GM19099 (cell line): ENCODE data around the gene MPRIP.

Source experiments
- POLR2A ChIP-seq: IDR thresholded peaks from 3 replicates; pipeline ENCODE4 v1.6.1; 2011; ENCODE audit warnings: low read depth; ENCODE audit not compliant: insufficient read length; ENCODE audit errors: extremely low read depth

MPRIP gene

DNA sequence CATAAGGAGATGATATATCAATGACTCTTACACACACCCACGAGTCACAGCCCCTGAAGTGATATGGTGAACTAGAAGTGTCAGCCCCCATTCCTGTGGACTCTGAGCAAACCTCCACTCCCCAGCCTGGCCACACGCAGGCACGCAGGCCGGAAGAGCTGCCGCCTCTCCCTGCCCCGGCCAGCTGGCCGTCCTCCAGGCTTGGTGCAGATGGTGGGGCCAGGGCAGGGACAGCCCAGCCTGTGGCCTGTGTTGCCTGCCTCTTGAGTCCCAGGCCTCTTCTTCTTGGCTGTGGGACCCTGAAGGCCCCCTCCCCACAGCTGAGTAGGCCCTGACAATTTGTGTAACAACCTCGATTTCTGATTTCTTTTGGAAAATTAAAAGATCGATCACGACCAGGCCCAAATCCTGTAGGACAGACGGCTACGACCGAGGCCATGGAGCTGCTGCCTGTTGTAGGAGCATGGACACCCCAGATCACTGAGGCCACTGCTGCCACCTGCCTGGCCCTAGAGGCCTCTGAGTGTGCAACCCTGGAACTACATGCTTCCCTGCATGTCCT lies 10.0 kb upstream of the MPRIP start:
- TF ChIP-seq POLR2A: no peak

DNA sequence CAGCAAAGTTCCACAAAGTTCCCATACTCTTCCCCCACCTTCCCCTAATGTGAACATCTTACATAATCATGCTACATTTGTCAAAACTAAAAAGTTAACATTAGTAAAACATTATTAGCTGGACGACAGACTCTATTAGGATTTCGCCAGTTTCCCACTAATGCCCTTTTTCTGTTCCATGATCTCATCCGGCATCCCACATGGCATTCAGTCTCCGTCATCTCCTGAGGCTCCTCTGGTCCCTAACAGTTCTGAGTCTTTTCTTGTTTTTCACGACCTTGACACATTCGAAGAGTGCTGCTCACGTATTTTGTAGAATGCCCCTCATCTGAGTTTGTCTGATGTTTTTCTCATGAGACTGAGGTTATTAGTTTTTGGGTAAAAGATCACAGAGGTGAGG lies 8.8 kb upstream of the MPRIP start:
- no peak for TF ChIP-seq POLR2A

DNA sequence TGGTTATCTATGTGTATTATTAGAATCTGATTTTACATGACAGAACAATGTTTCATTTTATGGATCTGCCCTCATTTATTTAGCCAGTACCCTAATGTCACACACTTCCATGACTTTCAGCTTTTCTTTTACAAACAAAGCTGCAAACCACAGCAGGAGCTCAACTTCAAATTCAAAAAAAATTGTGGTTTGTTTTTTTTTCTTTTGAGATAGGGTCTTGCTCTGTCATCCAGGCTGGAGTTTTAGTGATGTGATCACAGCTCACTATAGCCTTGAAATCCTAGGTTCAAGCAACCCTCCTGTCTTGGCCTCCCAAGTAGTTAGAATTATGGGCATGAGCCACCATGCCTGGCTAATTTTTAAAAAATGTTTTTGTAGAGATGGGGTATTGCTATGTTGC lies 8.2 kb upstream of the MPRIP start:
- TF ChIP-seq POLR2A: no peak

DNA sequence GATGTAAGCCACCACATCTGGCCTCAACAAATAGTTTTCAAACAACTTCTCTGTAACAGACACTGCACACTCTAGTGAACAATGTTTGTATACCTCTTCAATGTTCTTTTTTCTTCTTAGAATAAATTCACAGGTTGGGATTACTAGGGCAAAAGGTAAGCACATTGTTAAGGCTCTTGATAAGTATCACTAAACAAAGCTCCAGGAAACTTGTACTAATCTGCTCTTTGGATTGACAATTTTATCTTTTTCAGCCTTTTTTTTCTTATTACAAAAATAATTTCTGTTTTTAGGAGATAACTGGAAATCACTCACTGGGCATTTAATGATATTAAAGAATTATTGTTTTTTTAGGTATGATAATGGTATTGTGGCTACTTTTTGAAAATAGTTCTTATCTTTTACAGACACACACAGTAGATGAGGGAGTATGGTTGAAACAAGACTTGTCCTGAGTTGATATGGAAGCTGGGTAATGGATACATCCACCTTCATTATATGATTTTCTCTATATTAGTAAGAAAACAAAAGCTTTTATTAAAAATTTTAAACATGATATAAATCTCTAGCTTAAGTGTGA lies 7.7 kb upstream of the MPRIP start:
- TF ChIP-seq POLR2A: no peak

DNA sequence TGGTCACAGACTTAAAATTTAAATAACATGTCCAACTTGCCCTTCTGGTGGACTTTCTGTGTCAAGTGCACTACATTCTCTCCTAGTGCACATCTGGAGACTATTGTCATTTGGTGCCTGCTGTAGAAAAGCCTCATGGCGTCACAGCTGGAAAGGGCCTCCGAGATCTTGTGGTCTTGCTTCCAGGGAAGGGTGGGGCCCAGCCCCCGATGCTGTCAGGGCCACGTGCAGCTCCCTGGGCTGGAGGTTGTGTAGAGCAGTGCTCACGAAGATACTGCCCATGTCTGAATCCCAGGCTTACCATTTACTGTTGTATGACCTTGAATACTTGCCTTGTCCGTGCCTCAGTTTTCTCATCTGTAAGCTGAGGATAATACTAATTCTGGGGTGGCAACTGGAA lies 6.8 kb upstream of the MPRIP start:
- TF ChIP-seq POLR2A: no peak

DNA sequence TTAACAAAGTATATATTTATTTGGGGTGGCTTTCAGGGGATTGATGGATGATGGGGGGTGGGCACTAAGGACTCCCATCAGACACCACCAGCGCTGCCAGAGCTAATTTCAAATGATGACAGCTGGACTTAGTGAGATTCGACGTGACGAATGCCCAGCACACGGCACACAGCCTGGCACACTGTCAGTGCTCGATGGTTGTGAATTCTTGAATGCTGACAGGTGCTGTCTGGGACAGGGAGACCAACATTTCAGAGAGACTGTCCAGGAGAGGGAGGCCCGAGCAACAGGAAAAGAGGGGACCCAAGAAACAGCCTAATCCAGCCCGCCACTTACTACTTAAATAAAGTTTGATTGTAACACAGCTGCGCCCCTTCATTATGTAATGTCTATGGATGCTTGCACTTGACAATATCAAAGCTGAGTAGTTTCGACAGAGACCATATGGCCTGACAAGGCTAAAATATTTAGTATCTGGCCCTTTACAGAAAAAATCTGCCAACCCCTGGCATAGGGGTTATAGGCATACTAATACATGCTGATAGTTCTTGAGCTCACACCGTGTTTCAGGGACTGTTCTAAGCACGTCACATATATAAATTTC lies 6.2 kb upstream of the MPRIP start:
- no peak for TF ChIP-seq POLR2A

DNA sequence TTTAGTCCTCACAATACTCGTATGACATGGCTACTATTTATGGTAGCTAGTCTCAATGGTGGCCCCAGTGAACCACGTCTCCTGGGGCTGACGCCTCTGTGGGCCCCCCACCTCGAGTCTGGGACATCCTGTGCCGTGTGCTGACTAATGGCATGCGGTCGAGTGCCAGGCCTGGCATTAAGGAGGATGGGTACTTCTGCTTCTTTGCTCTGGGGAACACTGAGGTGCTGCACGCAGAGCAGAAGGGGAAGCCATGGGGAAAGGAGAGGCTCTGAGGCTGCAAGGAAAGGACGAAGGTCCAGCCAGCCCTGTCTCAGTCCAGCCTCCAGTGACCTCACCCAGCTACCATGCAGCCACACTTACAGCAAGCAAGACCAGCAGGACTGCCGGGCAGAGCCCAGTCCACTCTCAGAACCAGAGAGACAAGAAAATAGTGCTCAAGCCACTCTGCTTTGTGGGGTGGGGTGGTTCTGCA lies 5.7 kb upstream of the MPRIP start:
- TF ChIP-seq POLR2A: no peak

DNA sequence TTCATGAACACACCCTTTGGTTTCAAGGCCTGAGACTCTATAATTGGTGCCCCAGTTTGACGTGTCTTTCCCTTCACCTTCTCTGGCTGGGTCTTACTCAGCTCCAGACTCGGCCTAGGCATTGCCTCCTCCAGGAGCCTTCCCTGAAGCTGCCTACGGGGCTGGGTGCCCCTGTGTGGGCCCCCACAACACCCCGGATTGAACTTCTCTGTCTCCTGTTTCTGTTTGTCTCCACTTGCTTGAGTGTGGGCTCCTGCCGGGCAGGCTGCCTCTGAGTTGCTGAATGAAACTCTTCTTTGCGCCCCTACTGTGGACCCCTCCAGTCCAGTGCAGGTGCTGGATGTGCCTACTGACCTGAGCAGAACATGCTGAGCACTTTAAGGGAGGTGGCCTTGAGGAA lies 2.3 kb upstream of the MPRIP start:
- no peak for TF ChIP-seq POLR2A

DNA sequence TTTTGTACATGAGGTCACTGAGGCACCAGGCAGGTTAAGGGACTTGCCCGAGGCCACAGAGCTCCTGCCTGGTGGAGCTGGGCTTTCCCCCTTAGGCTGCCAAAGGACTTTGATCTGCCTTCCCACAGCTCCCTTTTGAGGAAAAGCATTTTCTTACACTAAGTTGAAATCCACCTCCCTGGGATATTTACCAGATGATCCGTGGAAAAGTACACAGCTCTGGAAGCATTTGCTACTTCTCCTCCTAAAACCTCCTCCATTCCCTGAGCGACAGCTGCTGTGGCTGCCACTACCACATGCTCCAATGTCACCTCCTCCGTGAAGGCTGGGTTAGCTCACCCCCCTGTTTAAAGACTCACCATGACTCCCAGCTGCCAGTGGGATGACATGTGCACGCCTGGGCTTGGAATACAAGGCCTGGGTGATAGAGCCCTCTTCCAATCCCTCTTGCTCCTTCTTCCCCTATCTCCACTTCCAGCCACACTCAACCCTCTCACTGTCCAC lies 1.2 kb upstream of the MPRIP start:
- no peak for TF ChIP-seq POLR2A

DNA sequence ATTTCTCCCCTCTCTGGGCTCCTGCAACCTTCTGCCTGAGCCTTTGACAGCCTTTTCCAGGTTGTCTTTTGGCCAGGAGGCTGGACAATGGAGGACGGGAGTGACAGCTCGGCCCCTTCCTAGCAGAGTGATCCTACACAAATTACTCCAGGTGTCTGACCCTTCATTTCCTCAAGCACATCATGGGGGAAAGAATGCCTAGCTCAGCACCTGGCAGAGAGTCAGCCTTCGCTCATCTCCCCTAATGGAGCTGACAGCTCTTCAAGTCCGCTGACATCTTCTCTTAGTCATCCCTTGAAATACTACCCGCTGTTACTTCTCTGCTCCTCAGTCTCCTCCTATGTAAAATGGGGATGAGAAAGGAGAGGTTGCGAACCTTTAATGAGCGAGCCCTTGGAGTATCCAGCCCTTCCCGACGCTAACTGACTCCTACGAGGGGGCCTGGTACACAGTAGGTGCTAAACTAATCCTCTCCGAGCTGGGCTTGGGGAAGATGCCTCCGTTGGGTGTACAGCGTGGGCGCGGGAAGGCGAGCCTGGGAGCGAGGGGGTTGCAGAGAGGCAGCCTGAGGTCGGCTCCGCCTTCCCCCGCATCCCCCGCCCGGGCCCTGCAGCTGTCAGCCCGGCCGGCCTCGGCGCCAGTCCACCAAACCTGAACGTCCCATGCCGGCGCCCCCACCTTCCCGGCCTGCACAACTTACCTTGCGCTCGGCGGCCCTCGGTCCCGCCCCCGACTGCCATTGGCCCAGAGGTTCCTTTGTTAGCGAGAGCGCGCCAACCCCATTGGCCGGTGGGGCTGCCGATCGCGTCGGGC lies 480 bp upstream of the MPRIP start:
- TF ChIP-seq POLR2A: peak; percentile 2

DNA sequence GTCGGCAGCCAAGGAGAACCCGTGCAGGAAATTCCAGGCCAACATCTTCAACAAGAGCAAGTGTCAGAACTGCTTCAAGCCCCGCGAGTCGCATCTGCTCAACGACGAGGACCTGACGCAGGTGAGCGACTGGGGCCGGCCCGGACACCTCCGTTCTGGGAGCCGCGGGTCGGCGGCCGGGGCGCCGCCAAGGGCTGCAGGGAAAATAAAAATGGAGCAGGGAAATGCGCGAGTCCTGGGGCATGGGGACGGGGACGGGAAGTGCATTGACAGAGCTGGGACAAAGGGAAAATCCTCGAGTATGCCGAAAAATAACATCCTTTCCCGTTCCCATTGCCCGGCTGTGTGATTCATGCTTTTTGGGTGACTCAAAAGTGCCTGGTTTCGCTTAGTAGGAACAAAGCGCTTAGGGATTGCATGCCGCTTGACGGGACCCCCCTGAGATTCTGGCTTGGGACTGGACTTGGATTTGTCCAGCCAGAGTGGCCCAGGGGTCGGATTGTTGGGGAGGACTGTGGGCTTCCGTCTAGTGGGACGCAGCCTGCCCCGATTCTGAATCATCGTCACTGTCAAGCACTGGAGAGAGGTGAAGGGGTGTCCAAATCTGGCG lies 699 bp downstream of the MPRIP start:
- TF ChIP-seq POLR2A: no peak

DNA sequence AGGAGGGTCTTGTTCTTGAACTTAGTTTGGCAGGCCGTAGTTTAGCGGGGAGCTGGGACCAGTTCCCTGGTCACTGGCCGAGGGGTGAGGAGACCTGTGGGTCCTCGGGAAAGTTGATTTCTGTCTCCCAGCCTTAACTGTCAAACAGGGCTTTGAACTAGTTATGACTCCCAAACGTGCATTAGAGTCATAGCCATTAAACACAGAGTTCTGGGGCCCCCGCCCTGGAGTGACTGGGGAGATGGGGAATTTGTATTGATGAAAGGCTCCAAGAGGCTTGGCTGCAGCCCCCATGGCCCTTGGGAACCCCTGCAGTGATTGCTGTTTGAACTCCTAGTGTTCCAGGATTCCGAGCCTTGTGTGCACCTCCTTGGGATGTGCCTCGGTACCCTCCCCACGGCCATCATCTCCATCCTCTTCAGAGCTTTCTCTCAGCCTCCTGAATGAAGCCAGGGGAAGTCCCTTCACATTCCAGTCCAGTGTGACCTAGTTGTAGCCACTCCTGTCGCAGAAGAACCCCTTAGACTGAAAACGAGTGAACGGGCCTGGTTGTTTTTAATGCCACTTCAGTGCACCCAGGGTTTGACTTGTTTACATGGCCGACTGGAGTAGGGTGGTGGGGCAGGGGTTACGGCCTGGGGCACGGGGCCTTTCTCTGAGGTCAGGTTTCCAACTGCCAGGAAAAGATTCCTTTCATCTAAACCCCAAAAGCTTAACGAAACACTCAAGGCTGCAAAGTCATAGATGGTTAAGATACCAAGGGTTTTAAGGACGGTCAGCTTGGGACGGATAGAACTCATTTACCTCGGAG lies 1.4 kb downstream of the MPRIP start:
- TF ChIP-seq POLR2A: no peak

DNA sequence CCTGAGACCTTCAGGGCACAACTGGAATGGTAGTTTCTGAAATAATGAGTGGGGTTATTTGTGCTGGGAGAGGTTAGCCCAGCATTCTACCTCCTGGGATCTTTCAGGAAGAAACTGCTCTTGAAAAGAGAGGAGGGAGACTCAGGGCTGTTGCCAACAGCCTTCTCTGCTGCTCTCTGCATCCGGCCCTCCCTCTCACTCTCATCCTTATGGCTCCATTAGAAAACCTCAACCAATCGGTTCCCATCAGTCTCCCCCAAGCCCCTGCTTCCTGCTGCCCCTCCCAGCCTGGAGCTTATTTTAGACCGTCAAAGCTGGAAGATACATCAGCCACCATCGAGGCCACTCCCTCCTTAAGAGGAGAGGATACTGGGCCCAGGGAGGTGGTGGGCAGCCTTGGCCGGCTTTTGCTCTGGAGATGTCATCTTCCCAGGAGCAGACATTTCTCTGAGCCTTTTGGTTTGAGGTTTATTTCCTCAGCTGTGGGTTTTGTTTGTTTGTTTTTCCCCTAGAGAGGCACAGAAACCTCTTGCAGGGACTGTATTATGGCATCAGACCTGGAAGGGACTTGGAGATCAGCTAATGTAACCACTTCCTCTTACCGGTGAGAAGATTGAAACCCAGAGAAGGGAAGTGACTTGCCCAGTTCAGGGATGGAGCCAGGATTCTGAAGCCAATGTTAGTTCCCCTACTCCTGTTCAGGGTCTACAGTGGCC lies 2.7 kb downstream of the MPRIP start:
- no peak for TF ChIP-seq POLR2A

DNA sequence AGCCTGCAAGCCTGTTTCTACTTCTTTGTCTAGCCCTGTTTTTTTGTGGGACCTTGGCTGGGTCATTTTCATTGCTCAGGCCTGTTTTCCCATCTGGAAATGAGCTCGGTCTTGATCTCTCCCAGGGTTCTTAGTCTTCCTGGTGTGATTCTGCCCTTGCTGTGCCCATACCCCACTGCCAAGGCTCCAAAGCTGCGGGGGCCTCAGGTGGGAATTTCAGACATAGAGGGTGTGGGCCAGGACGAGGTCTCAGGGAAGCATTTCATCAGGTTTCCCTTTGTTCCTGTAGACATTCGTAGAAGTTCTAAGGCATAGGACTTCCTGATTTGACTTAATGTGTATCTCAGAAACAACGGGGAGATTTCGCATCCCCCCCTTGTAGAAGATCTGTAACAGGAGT lies 5.8 kb downstream of the MPRIP start:
- no peak for TF ChIP-seq POLR2A
